NCI-H2196 (cell line): ENCODE results near the gene PSMD12.
"Not testable (repeated sequence)": the region's sequence is repeated elsewhere in the genome, so short reads cannot be mapped to it uniquely, and the experiment has no call there.

Experiments used
- DNase-seq: peaks from one replicate; lab custom pipeline; 2025; ENCODE audit not compliant: unreplicated experiment; lab: John Stamatoyannopoulos, UW

The PSMD12 gene

GRCh38 chr17:67388536-67388935 is 22.2 kb upstream of the PSMD12 start:
- DNase-seq, result not testable (repeated sequence)

- peak; percentile 86 for DNase-seq
Measured at GRCh38 chr17:67386965-67387551, 20.7 kb upstream of the PSMD12 start.

- no peak for DNase-seq
Measured at GRCh38 chr17:67385122-67385988, 19.0 kb upstream of the PSMD12 start.

GRCh38 chr17:67381929-67382257 is 15.5 kb upstream of the PSMD12 start:
- no peak for DNase-seq

GRCh38 chr17:67379251-67379630 is 12.9 kb upstream of the PSMD12 start:
- DNase-seq, result no peak

GRCh38 chr17:67378454-67379250 is 12.3 kb upstream of the PSMD12 start:
- DNase-seq, result peak; percentile 78

- no peak for DNase-seq
Measured at GRCh38 chr17:67377488-67378453, 11.4 kb upstream of the PSMD12 start.

GRCh38 chr17:67376737-67377487 is 10.5 kb upstream of the PSMD12 start, which contains the start of gene PITPNC1:
Gene PITPNC1, plus strand, starts transcription at chr17:67377281.
- DNase-seq, result peak; percentile 72

GRCh38 chr17:67376415-67376736 is 10.0 kb upstream of the PSMD12 start:
- no peak for DNase-seq

GRCh38 chr17:67375716-67376115 is 9.3 kb upstream of the PSMD12 start:
- no peak for DNase-seq

- no peak for DNase-seq
Measured at GRCh38 chr17:67375054-67375427, 8.7 kb upstream of the PSMD12 start.

GRCh38 chr17:67374329-67375053 is 8.1 kb upstream of the PSMD12 start:
- peak; percentile 79 for DNase-seq

GRCh38 chr17:67372751-67373150 is 6.4 kb upstream of the PSMD12 start:
- no peak for DNase-seq

- no peak for DNase-seq
Measured at GRCh38 chr17:67369676-67370075, 3.3 kb upstream of the PSMD12 start.

GRCh38 chr17:67365738-67366192 is 612 bp downstream of the PSMD12 start:
- DNase-seq, result no peak

GRCh38 chr17:67364847-67365737 is 1.3 kb downstream of the PSMD12 start:
- no peak for DNase-seq

GRCh38 chr17:67362173-67362572 is 4.2 kb downstream of the PSMD12 start:
- no peak for DNase-seq

- DNase-seq, result no peak
Measured at GRCh38 chr17:67360880-67361279, 5.5 kb downstream of the PSMD12 start.
